Measurements from ENCODE around the gene RNF207. TPM values are rescaled to one million over a fixed set of nuclear protein-coding genes. Genes with fewer than 3 reads are reported as not detected.

Gene RNF207
- polyA plus RNA-seq, 3 donors: 0.10 to 7.7 TPM; not detected in 1

DNA sequence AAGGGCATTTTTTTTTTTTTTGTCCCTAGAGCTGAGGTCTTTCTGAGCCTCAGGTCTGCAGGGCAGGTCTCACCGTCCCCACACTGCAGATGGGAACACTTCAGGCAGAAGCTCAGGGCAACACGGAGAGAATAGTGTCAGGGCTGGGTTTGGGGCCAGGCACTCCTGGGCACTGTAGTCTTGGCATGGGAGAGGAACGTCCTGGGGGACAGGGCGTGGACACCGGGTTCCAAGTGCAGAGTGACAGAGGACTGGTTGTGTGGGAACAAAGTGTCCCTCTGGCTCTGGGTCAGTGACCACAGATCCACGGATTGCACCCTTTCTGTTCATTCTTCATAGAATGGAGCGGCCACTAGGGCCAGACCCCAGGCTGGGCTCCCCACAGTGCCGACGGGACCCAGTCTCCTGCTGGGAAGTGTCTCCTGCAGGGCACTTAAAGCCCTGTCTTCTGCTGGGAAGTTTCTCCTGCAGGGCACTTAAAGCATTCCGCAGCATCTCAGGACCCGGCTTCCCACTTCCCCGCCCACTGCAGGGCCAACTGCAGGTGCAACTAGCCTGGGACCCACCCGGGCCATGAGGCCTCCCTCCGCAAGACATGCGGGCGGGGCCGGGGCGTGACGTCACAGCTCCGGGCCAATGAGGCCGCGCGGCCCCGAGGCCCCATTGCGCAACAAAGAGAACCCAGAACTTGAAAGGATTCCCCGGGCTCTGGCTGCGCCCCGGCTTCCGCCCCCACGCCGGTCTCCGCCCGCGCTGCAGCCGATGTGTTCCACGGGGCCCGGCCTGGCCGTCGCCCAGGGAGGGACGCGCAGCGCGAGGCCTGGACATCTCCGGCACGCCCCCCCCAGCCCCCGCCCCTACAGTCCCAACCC lies 53.8 kb downstream of the RNF207 start:
- intact Hi-C loops (cut with micrococcal nuclease): no loop called here
- H3K79me2 ChIP-seq (ENCODE audit: insufficient read depth, low read length): no peaks in the 10 kb centered on the region
- peaks cover 0 to 4% of the 10 kb centered on the region in 2 donors for H3K36me3 Mint-ChIP-seq
- peak overlapping the region; percentile 67 for H2AFZ ChIP-seq (ENCODE audit: insufficient read depth, low read depth, low read length, poor library complexity, severe bottlenecking)
- no peak overlapping the region for H3K9ac ChIP-seq (ENCODE audit: insufficient read depth, low read length, poor library complexity, severe bottlenecking)
- peak overlapping the region; percentile 92 for H3K4me2 ChIP-seq (replicated peaks; ENCODE audit: extremely low read depth, low read length, poor library complexity, severe bottlenecking)
- DNase-seq: peak; percentile 83 to 90 (median 87)
- H3K4me3 ChIP-seq (replicated peaks in 1 of 3; ENCODE audit: low read depth in 2 of 3, low read length in 3 of 3): peak overlapping the region in 1 of 3 experiments; percentile 72
- TF ChIP-seq, protein P1, sequence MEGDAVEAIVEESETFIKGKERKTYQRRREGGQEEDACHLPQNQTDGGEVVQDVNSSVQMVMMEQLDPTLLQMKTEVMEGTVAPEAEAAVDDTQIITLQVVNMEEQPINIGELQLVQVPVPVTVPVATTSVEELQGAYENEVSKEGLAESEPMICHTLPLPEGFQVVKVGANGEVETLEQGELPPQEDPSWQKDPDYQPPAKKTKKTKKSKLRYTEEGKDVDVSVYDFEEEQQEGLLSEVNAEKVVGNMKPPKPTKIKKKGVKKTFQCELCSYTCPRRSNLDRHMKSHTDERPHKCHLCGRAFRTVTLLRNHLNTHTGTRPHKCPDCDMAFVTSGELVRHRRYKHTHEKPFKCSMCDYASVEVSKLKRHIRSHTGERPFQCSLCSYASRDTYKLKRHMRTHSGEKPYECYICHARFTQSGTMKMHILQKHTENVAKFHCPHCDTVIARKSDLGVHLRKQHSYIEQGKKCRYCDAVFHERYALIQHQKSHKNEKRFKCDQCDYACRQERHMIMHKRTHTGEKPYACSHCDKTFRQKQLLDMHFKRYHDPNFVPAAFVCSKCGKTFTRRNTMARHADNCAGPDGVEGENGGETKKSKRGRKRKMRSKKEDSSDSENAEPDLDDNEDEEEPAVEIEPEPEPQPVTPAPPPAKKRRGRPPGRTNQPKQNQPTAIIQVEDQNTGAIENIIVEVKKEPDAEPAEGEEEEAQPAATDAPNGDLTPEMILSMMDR (IDR thresholded peaks at IDR 0.05): no peak
- peaks cover 11% of the 10 kb centered on the region for H3K4me1 Mint-ChIP-seq
- H3K4me1 ChIP-seq (ENCODE audit: control insufficient read depth in 1 of 2, insufficient read depth in 2 of 2, low read length in 2 of 2): peaks cover 11 to 18% of the 10 kb centered on the region in 2 donors
- H3K27me3 Mint-ChIP-seq (ENCODE audit: low read depth in 3 of 3): peaks cover 31 to 58% (median 35%) of the 10 kb centered on the region in 3 donors
- peaks cover 0 to 1% (median 0%) of the 10 kb centered on the region in 7 donors for H3K9me3 Mint-ChIP-seq
- peak overlapping the region in 1 of 7 donors; percentile 48 for H3K27ac Mint-ChIP-seq
- no peak overlapping the region for H3K27ac ChIP-seq (ENCODE audit: low read depth in 1 of 2, low read length in 2 of 2)
- H3K27me3 ChIP-seq (ENCODE audit: control insufficient read depth in 2 of 2, insufficient read depth in 2 of 2, low read length in 2 of 2): peaks cover 8 to 36% of the 10 kb centered on the region in 2 donors
- no peaks in the 10 kb centered on the region for H4K20me1 ChIP-seq (ENCODE audit: insufficient read depth, low read length)
- H3K4me3 Mint-ChIP-seq: peak overlapping the region; percentile 41 to 64
- H3K9me3 ChIP-seq (replicated peaks in 1 of 2; ENCODE audit: control insufficient read depth in 1 of 2, insufficient read depth in 1 of 2, low read length in 2 of 2): no peaks in the 10 kb centered on the region
- 13% methylated on average over 32 of the region's 46 CpGs for WGBS (ENCODE audit: insufficient coverage)
- H3K36me3 ChIP-seq (replicated peaks in 1 of 2; ENCODE audit: control insufficient read depth in 1 of 2, insufficient read depth in 2 of 2, low read length in 2 of 2): no peaks in the 10 kb centered on the region

DNA sequence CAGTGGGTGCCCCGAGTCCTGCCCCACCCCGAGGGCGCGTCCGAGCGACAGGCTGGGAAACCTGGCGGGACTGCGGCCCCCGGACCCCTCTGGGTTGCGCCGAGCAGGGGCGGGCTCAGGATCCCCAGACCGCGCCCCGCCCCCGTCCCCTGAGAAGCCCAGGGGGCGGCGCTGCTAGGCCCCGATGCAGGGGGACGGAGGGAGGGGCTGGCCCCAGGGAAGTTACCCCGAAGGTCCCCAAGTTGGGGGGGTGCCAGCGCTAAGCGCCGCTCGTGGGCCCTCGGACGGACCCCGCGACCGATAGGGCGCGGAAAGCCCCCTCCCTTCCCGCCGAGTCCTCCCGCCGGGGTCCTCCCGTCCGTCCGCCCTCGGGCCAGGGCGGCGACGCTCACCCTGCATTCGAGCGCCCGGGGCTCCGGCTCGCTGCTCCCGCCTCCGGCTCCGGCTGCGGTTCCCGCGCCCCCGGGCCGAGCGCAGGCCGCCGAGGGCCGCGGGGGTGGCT lies 54.6 kb downstream of the RNF207 start:
- H3K9me3 ChIP-seq (replicated peaks in 1 of 2; ENCODE audit: control insufficient read depth in 1 of 2, insufficient read depth in 1 of 2, low read length in 2 of 2): no peaks in the 10 kb centered on the region
- H3K4me1 ChIP-seq (ENCODE audit: control insufficient read depth in 1 of 2, insufficient read depth in 2 of 2, low read length in 2 of 2): peaks cover 11 to 18% of the 10 kb centered on the region in 2 donors
- no peak overlapping the region for H3K27ac Mint-ChIP-seq
- H3K4me3 ChIP-seq (replicated peaks in 1 of 3; ENCODE audit: low read depth in 2 of 3, low read length in 3 of 3): peak overlapping the region; percentile 35 to 72 (median 37)
- peaks cover 11% of the 10 kb centered on the region for H3K4me1 Mint-ChIP-seq
- no peaks in the 10 kb centered on the region for H4K20me1 ChIP-seq (ENCODE audit: insufficient read depth, low read length)
- no peaks in the 10 kb centered on the region for H3K36me3 ChIP-seq (replicated peaks in 1 of 2; ENCODE audit: control insufficient read depth in 1 of 2, insufficient read depth in 2 of 2, low read length in 2 of 2)
- H2AFZ ChIP-seq (ENCODE audit: insufficient read depth, low read depth, low read length, poor library complexity, severe bottlenecking): peak overlapping the region; percentile 67
- no peak overlapping the region for H3K9ac ChIP-seq (ENCODE audit: insufficient read depth, low read length, poor library complexity, severe bottlenecking)
- under 1% methylated on average over 61 of the region's 61 CpGs for WGBS (ENCODE audit: insufficient coverage)
- peaks cover 8 to 36% of the 10 kb centered on the region in 2 donors for H3K27me3 ChIP-seq (ENCODE audit: control insufficient read depth in 2 of 2, insufficient read depth in 2 of 2, low read length in 2 of 2)
- no peaks in the 10 kb centered on the region for H3K79me2 ChIP-seq (ENCODE audit: insufficient read depth, low read length)
- intact Hi-C loops (cut with micrococcal nuclease): no loop called here
- H3K36me3 Mint-ChIP-seq: peaks cover 0 to 4% of the 10 kb centered on the region in 2 donors
- H3K27me3 Mint-ChIP-seq (ENCODE audit: low read depth in 3 of 3): peaks cover 28 to 58% (median 35%) of the 10 kb centered on the region in 3 donors
- H3K4me3 Mint-ChIP-seq: no peak overlapping the region
- TF ChIP-seq, protein P1 (IDR thresholded peaks at IDR 0.05): no peak
- peak overlapping the region; percentile 92 for H3K4me2 ChIP-seq (replicated peaks; ENCODE audit: extremely low read depth, low read length, poor library complexity, severe bottlenecking)
- peaks cover 0 to 1% (median 0%) of the 10 kb centered on the region in 7 donors for H3K9me3 Mint-ChIP-seq
- no peak overlapping the region for H3K27ac ChIP-seq (ENCODE audit: low read depth in 1 of 2, low read length in 2 of 2)
- no peak for DNase-seq
